Measurements from ENCODE around the gene FILIP1L.

FILIP1L gene

GRCh38 chr3:99955773-99956562 is 158.3 kb downstream of the FILIP1L start:
- Histone ChIP-seq H3K9ac (no peak overlapping the region), H3K79me2 (no peaks in the 10 kb centered on the region), H3K36me3 (ENCODE audit: control insufficient read depth, insufficient read depth, low read length) (no peaks in the 10 kb centered on the region), H3K4me2 (ENCODE audit: low read length) (no peak overlapping the region), H3K9me3 (ENCODE audit: control insufficient read depth, low read length) (no peaks in the 10 kb centered on the region), H3K27ac (no peak overlapping the region), H3K4me1 (peaks cover 17% of the 10 kb centered on the region), H3K27me3 (ENCODE audit: control insufficient read depth, insufficient read depth, low read length) (no peaks in the 10 kb centered on the region), H3K4me3 (ENCODE audit: low read depth, low read length) (no peak overlapping the region), H2AFZ (no peak overlapping the region)
- no peak for TF ChIP-seq CTCF (IDR thresholded peaks at IDR 0.05)

GRCh38 chr3:99954914-99955644 is 159.2 kb downstream of the FILIP1L start:
- Histone ChIP-seq H3K4me3 (ENCODE audit: low read depth, low read length) (no peak overlapping the region), H3K4me1 (peaks cover 17% of the 10 kb centered on the region), H3K9ac (no peak overlapping the region), H3K4me2 (ENCODE audit: low read length) (no peak overlapping the region), H3K9me3 (ENCODE audit: control insufficient read depth, low read length) (no peaks in the 10 kb centered on the region), H2AFZ (no peak overlapping the region), H3K27me3 (ENCODE audit: control insufficient read depth, insufficient read depth, low read length) (no peaks in the 10 kb centered on the region), H3K79me2 (no peaks in the 10 kb centered on the region), H3K27ac (no peak overlapping the region), H3K36me3 (ENCODE audit: control insufficient read depth, insufficient read depth, low read length) (no peaks in the 10 kb centered on the region)
- TF ChIP-seq CTCF (IDR thresholded peaks at IDR 0.05) = no peak

GRCh38 chr3:99953596-99953995 is 160.7 kb downstream of the FILIP1L start:
- H2AFZ ChIP-seq = no peak overlapping the region
- no peak overlapping the region for H3K4me2 ChIP-seq (ENCODE audit: low read length)
- no peaks in the 10 kb centered on the region for H3K9me3 ChIP-seq (ENCODE audit: control insufficient read depth, low read length)
- H3K36me3 ChIP-seq (ENCODE audit: control insufficient read depth, insufficient read depth, low read length) = no peaks in the 10 kb centered on the region
- no peak for TF ChIP-seq CTCF (IDR thresholded peaks at IDR 0.05)
- H3K4me1 ChIP-seq = peaks cover 17% of the 10 kb centered on the region
- H3K79me2 ChIP-seq = no peaks in the 10 kb centered on the region
- no peak overlapping the region for H3K9ac ChIP-seq
- no peak overlapping the region for H3K27ac ChIP-seq
- H3K4me3 ChIP-seq (ENCODE audit: low read depth, low read length) = no peak overlapping the region
- H3K27me3 ChIP-seq (ENCODE audit: control insufficient read depth, insufficient read depth, low read length) = no peaks in the 10 kb centered on the region

- TF ChIP-seq CTCF (IDR thresholded peaks at IDR 0.05) = no peak
- Histone ChIP-seq H2AFZ (no peak overlapping the region), H3K27me3 (ENCODE audit: control insufficient read depth, insufficient read depth, low read length) (no peaks in the 10 kb centered on the region), H3K79me2 (no peaks in the 10 kb centered on the region), H3K27ac (no peak overlapping the region), H3K4me3 (ENCODE audit: low read depth, low read length) (no peak overlapping the region), H3K4me2 (ENCODE audit: low read length) (no peak overlapping the region), H3K4me1 (peaks cover 16% of the 10 kb centered on the region), H3K36me3 (ENCODE audit: control insufficient read depth, insufficient read depth, low read length) (no peaks in the 10 kb centered on the region), H3K9ac (no peak overlapping the region), H3K9me3 (ENCODE audit: control insufficient read depth, low read length) (no peaks in the 10 kb centered on the region)
Observed at GRCh38 chr3:99952306-99952705, 162.0 kb downstream of the FILIP1L start.

All from parathyroid adenoma (tissue), 2 donors.